HepG2 (cell line): Measurements from ENCODE around the gene PLXND1. TPM values are rescaled to one million over a fixed set of nuclear protein-coding genes. Genes with fewer than 3 reads are reported as not detected.
A peak's percentile ranks its signal among the peaks of the same experiment; 100 is the strongest.

ENCODE experiments used
- ATAC-seq: fragments of 200-7000 bp; cut with Tn5 transposase; 3 replicates; pipeline ENCODE4 v1.9.1; 2020; ENCODE audit warnings: mild to moderate bottlenecking, moderate library complexity
- BruUV-seq: library from RNA; stranded (reverse); fragments of 400-500 nt; replicated peaks from 2 replicates; lab custom pipeline; 2021; lab: Mats Ljungman, UMichigan
- CTCF ChIA-PET: fragments of 300-600 bp; formaldehyde crosslinking; extraction: SDS; loops from one replicate; lab custom pipeline; 2021; ENCODE audit warnings: low total read pairs, inconsistent platforms, low intra/inter-chr PET ratio; lab: Yijun Ruan, JAX
- POLR2A ChIA-PET: fragments of 350-600 bp; sonication (Branson Sonifier 250); formaldehyde crosslinking; loops from one replicate; lab custom pipeline; 2020; ENCODE audit warnings: antibody characterized with exemption, inconsistent platforms; lab: Yijun Ruan, JAX
- DNase-seq: peaks from one replicate; pipeline ENCODE4 v3.0.0-alpha.2; 2015; ENCODE audit warnings: low spot score
- FAIRE-seq: peaks from 3 replicates; lab custom pipeline; 2011; peaks lifted over from hg19 to GRCh38; lab: Jason Lieb, UNC
- H2AFZ ChIP-seq: one replicate; pipeline ENCODE4 v1.6.1; 2011; ENCODE audit warnings: low read length, inconsistent platforms
- H3K27ac ChIP-seq: fragments of 300-600 bp; 3 replicates; pipeline ENCODE4 v1.8.0; 2011; ENCODE audit warnings: mixed run types, mild to moderate bottlenecking, mixed read lengths, low read length, inconsistent platforms; ENCODE audit not compliant: insufficient read depth; ENCODE audit errors: extremely low read length
- H3K27me3 ChIP-seq, 2 experiments: fragments of 200-600 bp in 1 of 2; 2 replicates in 1 of 2; 3 replicates in 1 of 2; pipeline versions ENCODE4 v1.6.0 to v1.8.0; 2011; ENCODE audit warnings: low read length in 2 of 2, mild to moderate bottlenecking in 2 of 2, moderate library complexity in 2 of 2, inconsistent platforms in 1 of 2; ENCODE audit not compliant: insufficient read depth in 2 of 2, control insufficient read depth in 1 of 2
- H3K36me3 ChIP-seq, 2 experiments: fragments of 200-600 bp in 1 of 2; replicated peaks in 1 of 2; 2 replicates in 1 of 2; 3 replicates in 1 of 2; pipeline versions ENCODE4 v1.5.1 to v1.8.0; 2011; ENCODE audit warnings: low read length in 2 of 2, inconsistent platforms in 1 of 2; ENCODE audit not compliant: insufficient read depth in 2 of 2, control insufficient read depth in 1 of 2
- H3K4me1 ChIP-seq: 2 replicates; pipeline ENCODE4 v1.5.1; 2012; ENCODE audit warnings: low read length, inconsistent platforms; ENCODE audit not compliant: insufficient read depth
- H3K4me2 ChIP-seq: 2 replicates; pipeline ENCODE4 v1.6.0; 2011; ENCODE audit warnings: low read depth, low read length, inconsistent platforms
- H3K4me3 ChIP-seq, 3 experiments: fragments of 200-600 bp in 1 of 3; sonication (generic), shearing (Covaris generic) in 1 of 3; replicated peaks in 1 of 3; 2 replicates each; pipeline ENCODE4 v1.5.1; 2011 to 2016; ENCODE audit warnings: low read length in 3 of 3, inconsistent platforms in 2 of 3, low read depth in 2 of 3, mild to moderate bottlenecking in 2 of 3, control low read depth in 1 of 3, mixed read lengths in 1 of 3; ENCODE audit not compliant: insufficient read depth in 1 of 3
- H3K79me2 ChIP-seq: one replicate; pipeline ENCODE4 v1.6.1; 2011; ENCODE audit warnings: low read length, inconsistent platforms; ENCODE audit not compliant: insufficient read depth
- H3K9ac ChIP-seq: 2 replicates; pipeline ENCODE4 v1.6.0; 2011; ENCODE audit warnings: mild to moderate bottlenecking, low read depth, low read length, inconsistent platforms; ENCODE audit not compliant: insufficient read depth
- H3K9me3 ChIP-seq: 2 replicates; pipeline ENCODE4 v1.5.1; 2012; ENCODE audit warnings: mild to moderate bottlenecking, low read length
- H4K20me1 ChIP-seq: 2 replicates; pipeline ENCODE4 v1.6.0; 2011; ENCODE audit warnings: inconsistent platforms, mild to moderate bottlenecking, low read length, moderate library complexity; ENCODE audit not compliant: insufficient read depth
- HNRNPL ChIP-seq: fragments of 200-400 bp; formaldehyde crosslinking; IDR thresholded peaks from 2 replicates; pipeline ENCODE4 v1.6.1; 2017; ENCODE audit warnings: mild to moderate bottlenecking, low read depth, low read length
- ZNF274 ChIP-seq: sonication (generic); formaldehyde crosslinking; IDR thresholded peaks from 2 replicates; pipeline ENCODE4 v1.5.1; 2020; ENCODE audit warnings: mild to moderate bottlenecking, missing genetic modification reagents
- WGBS: methylation state at CpG from one replicate; pipeline ENCODE4 v1.1.6; 2017; ENCODE audit warnings: low lambda C conversion rate; 5-methylcytosine and 5-hydroxymethylcytosine counted together
- in situ Hi-C: cut with HindIII; loops from 2 replicates; pipeline ENCODE4 v1.10.0; 2017; ENCODE audit warnings: low pct_unique_long_range_greater_than_20kb; ENCODE audit not compliant: extremely low pct_ligation_motif_present
- intact Hi-C: fragments of 100-400 bp; cut with micrococcal nuclease; formaldehyde crosslinking; loops from one replicate; pipeline ENCODE4 v1.10.0; 2022; ENCODE audit not compliant: unreplicated experiment
- polyA plus RNA-seq, 8 experiments: library from polyadenylated mRNA; depleted of rRNA in 3 of 8; stranded (reverse) in 7 of 8; unstranded in 1 of 8; fragments of >200 nt; fragmentation: Illumina TruSeq in 4 of 8; extraction: Trizol in 4 of 8; gene quantifications; 2 replicates each; pipeline versions ENCODE4 v1.2.1 to v1.2.3, GENCODE V29; 2011 to 2016; ENCODE audit warnings: low read depth in 4 of 8, missing spikeins in 1 of 8, mixed read lengths in 1 of 8; ENCODE audit not compliant: insufficient read depth in 1 of 8
- total RNA-seq, 5 experiments: library from RNA; depleted of rRNA; stranded (reverse); fragments of >200 nt; fragmentation: Illumina TruSeq; extraction: Trizol; gene quantifications; 2 replicates each; pipeline ENCODE4 v1.2.3, GENCODE V29; 2016; ENCODE audit warnings: low read depth in 1 of 5
- TF ChIP-seq, protein P1 (sequence below): sonication (generic); formaldehyde crosslinking; IDR thresholded peaks from 2 replicates; pipeline ENCODE4 v1.8.0; 2022; ENCODE audit warnings: mild to moderate bottlenecking, missing genetic modification reagents; ENCODE audit not compliant: insufficient replicate concordance

Gene PLXND1
- total and polyA plus RNA-seq, 2 of the 13 experiments (the other 11 are each of a cell fraction or from before 2014, with no cell fraction given), result 15.9 to 42.0 TPM

GRCh38 chr3:129559565-129560079, 46.9 kb downstream of the PLXND1 start:
- FAIRE-seq (no peak), DNase-seq (no peak), ATAC-seq (no peak)
- no peak overlapping the region for H3K4me2 ChIP-seq
- POLR2A ChIA-PET, result interaction anchor here (0.9 to 2.2 kb wide), 5 partner anchors 17 to 67 kb away, joined by 3 to 12 read pairs (median 5); no protein-coding TSS in a partner anchor
- BruUV-seq, result no TSS peak
- H3K79me2 ChIP-seq, result no peaks in the 10 kb centered on the region
- peaks cover 9 to 17% of the 10 kb centered on the region in 2 experiments; a peak in 4 of 5 replicates for H3K36me3 ChIP-seq
- no peaks in the 10 kb centered on the region; a peak in 1 of 5 replicates for H3K27me3 ChIP-seq
- H3K4me1 ChIP-seq, result peaks cover 34% of the 10 kb centered on the region
- no peak overlapping the region for H3K9ac ChIP-seq
- in situ Hi-C loops (no loop called here), intact Hi-C loops (loop anchor here (10.0 kb wide), 1 partner anchor 65 kb away; no protein-coding TSS in a partner anchor)
- WGBS, result 96% methylated on average over 9 of the region's 20 CpGs
- no peak overlapping the region for H3K4me3 ChIP-seq
- H3K27ac ChIP-seq, result peak overlapping the region; percentile 69
- CTCF ChIA-PET, result no interaction called here
- TF ChIP-seq ZNF274 (CRISPR knock-in tag) (0 out of 2 replicates have a peak, but pooled peaks have one; percentile 38), HNRNPL (0 out of 2 replicates have a peak, but pooled peaks have one; percentile 60)
- TF ChIP-seq, protein P1, sequence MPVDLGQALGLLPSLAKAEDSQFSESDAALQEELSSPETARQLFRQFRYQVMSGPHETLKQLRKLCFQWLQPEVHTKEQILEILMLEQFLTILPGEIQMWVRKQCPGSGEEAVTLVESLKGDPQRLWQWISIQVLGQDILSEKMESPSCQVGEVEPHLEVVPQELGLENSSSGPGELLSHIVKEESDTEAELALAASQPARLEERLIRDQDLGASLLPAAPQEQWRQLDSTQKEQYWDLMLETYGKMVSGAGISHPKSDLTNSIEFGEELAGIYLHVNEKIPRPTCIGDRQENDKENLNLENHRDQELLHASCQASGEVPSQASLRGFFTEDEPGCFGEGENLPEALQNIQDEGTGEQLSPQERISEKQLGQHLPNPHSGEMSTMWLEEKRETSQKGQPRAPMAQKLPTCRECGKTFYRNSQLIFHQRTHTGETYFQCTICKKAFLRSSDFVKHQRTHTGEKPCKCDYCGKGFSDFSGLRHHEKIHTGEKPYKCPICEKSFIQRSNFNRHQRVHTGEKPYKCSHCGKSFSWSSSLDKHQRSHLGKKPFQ (CRISPR knock-in tag), result no peak
- no peak overlapping the region for H2AFZ ChIP-seq
- no peaks in the 10 kb centered on the region for H4K20me1 ChIP-seq
- H3K9me3 ChIP-seq, result no peaks in the 10 kb centered on the region
